Muscle layer of duodenum (tissue), 2 donors: ENCODE results near the gene UBE3D.

Experiments
- H3K27ac ChIP-seq: one replicate; pipeline ENCODE4 v1.7.0; 2013; ENCODE audit warnings: mild to moderate bottlenecking, low read length
- H3K27me3 ChIP-seq: one replicate; pipeline ENCODE4 v1.7.0; 2013; ENCODE audit warnings: low read depth, mild to moderate bottlenecking, control low read depth, low read length
- H3K36me3 ChIP-seq, 2 donors: one replicate each; pipeline ENCODE4 v1.7.0; 2013; ENCODE audit warnings: low read length in 2 of 2, control low read depth in 1 of 2, mild to moderate bottlenecking in 1 of 2; ENCODE audit not compliant: insufficient read depth in 2 of 2, control insufficient read depth in 1 of 2
- H3K4me1 ChIP-seq, 2 donors: one replicate each; pipeline ENCODE4 v1.7.0; 2013; ENCODE audit warnings: low read length in 2 of 2, mild to moderate bottlenecking in 2 of 2, control low read depth in 1 of 2, moderate library complexity in 1 of 2; ENCODE audit not compliant: insufficient read depth in 2 of 2, control insufficient read depth in 1 of 2
- H3K4me3 ChIP-seq, 2 donors: one replicate each; pipeline ENCODE4 v1.7.0; 2013; ENCODE audit warnings: low read length in 2 of 2, low read depth in 1 of 2, mild to moderate bottlenecking in 1 of 2
- H3K9me3 ChIP-seq, 2 donors: one replicate each; pipeline ENCODE4 v1.7.0; 2013; ENCODE audit warnings: low read length in 2 of 2, control low read depth in 1 of 2, mild to moderate bottlenecking in 1 of 2; ENCODE audit not compliant: control insufficient read depth in 1 of 2
- donor health status: healthy.

UBE3D gene

DNA sequence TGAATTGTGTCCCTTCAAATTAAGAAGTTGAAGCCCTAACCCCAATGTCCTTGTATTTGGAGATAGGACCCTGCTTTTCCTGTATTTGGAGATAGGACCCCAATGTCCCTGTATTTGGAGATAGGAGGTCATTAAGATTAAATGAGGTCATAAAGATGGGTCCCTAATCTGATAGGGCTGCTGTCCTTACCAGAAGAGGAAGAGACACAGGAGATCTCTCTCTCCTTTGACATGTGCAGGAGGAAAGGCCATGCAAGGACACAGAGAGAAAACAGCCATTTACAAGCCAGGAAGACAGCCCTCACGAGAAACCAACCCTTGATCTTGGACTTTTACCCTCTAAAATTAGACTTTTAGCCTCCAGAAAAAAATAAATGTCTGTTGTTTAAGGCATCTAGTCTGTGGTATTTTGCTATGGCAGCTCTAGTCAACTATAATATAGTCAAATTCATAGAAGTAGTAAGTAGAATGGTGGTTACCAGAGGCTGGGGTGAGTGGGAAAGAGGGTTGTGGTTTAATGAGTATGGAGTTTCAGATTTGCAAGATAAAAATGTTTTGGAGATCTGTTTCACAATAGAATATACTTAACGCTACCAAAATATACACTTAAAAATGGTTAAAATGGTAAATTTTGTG, 59.3 kb downstream of the UBE3D start:
- no peaks in the 10 kb centered on the region for H3K4me1 ChIP-seq
- no peak overlapping the region for H3K4me3 ChIP-seq
- no peaks in the 10 kb centered on the region for H3K36me3 ChIP-seq
- H3K27me3 ChIP-seq = no peaks in the 10 kb centered on the region
- H3K27ac ChIP-seq = no peak overlapping the region
- H3K9me3 ChIP-seq = no peaks in the 10 kb centered on the region

DNA sequence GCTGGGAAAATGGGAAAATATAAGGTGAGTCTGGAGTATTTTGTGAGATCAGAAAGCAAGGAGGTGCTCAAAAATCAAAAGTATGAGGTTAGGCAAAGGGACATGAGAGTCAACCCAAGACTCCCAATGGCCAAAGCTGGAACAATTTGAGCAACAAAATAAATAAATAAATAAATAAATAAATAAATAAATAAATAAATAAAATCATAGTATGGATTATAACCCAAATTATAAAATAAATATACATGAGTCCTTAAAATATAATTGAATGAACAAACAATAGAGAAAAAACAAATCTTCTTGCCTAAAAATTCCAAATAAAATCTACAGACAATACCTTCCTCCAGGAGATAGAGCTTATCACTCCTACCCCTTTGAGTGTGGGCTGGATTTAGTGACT, 69.5 kb downstream of the UBE3D start:
- H3K9me3 ChIP-seq = no peaks in the 10 kb centered on the region
- peaks cover 0 to 5% of the 10 kb centered on the region in 2 donors for H3K36me3 ChIP-seq
- H3K4me3 ChIP-seq = no peak overlapping the region
- no peaks in the 10 kb centered on the region for H3K4me1 ChIP-seq
- H3K27ac ChIP-seq = no peak overlapping the region
- H3K27me3 ChIP-seq = no peaks in the 10 kb centered on the region

DNA sequence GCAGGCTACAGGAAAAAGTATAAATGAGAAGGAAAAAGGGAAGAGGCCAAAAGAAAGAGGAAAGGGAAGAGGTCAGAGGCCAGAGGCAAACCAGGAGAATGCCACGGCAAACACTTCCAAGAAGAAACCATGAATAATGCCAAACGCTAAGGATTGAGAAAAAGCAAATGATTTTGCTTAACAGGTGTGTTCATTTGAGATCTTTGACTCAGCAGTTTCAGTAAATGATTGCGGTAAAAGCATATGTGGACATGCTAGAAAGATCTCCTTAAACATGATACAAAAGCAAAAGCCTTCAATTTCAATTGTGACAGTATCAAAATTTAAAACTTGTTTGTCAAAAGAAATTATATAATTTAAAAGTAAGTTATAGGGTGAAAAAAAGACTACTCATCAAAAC, 70.6 kb downstream of the UBE3D start:
- Histone ChIP-seq H3K36me3 (peaks cover 0 to 5% of the 10 kb centered on the region in 2 donors), H3K9me3 (no peaks in the 10 kb centered on the region), H3K27me3 (no peaks in the 10 kb centered on the region), H3K4me1 (no peaks in the 10 kb centered on the region), H3K4me3 (no peak overlapping the region), H3K27ac (no peak overlapping the region)

DNA sequence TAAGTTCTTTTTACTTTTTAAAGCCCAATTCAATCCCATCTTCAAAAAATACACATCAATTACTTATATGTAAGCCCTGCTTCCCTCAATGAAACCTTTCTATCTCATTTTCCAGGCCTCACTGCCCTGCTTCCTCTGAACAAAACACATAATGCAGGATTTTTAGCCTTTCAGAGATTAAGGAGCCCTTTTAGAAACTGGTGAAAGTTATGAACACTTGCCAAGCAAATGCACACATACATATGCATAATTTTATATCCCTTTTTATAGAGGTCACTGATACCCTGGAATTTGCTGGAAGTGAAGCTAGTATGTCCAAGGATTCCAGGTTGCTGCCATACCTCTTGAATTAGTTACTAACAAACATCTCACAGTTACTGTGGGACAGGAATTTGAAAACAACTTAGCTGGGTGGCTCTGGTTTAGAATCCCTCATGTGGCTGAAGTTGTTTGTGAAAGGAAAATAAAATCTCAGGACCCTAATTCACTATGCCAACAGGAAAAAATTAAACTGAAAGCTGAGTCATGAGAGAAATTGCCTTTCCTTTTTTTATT, 75.8 kb downstream of the UBE3D start:
- H3K9me3 ChIP-seq = no peaks in the 10 kb centered on the region
- H3K4me3 ChIP-seq = no peak overlapping the region
- peaks cover 0 to 5% of the 10 kb centered on the region in 2 donors for H3K36me3 ChIP-seq
- H3K4me1 ChIP-seq = no peaks in the 10 kb centered on the region
- H3K27ac ChIP-seq = no peak overlapping the region
- no peaks in the 10 kb centered on the region for H3K27me3 ChIP-seq

DNA sequence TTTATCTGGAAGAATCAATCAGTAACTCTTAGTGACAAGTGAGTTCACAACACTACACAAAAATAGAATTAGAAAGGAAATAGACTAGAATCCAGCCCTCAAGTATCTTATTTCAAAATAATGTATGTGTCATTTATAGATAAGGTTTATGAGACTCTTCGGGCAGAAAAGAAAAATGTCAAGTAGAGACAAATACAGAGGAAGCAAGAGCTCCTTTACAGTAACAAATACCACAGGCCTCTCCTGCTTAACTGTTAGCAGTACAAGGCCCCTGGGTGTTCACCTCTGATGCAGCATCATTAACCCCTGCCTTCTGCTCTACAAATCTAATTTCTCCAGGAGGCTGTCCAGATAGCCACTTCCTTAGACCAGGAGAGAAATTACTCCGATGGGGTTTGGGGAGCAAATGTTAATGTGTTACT, 76.7 kb downstream of the UBE3D start:
- no peak overlapping the region for H3K4me3 ChIP-seq
- H3K36me3 ChIP-seq = peaks cover 0 to 5% of the 10 kb centered on the region in 2 donors
- no peaks in the 10 kb centered on the region for H3K4me1 ChIP-seq
- no peak overlapping the region for H3K27ac ChIP-seq
- H3K27me3 ChIP-seq = no peaks in the 10 kb centered on the region
- H3K9me3 ChIP-seq = no peaks in the 10 kb centered on the region

DNA sequence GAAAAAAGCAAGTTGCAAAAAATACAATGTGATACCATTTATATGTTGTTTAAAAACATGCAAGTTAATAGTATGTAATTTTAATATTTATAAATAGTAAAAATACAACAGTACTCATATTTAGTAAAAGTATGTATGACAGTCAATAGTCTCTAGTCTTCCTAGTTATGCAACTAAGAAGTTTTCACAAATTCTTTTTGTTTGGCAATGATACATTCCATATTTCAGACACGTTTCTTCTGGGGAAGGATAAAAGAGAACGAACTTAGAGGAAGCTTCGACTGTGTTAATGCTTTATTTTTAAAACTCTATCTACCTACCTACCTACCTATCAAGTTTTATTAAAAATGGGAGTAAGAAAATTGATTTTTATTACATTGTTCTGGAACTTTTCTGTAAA, 77.7 kb downstream of the UBE3D start:
- no peak overlapping the region for H3K27ac ChIP-seq
- H3K36me3 ChIP-seq = no peaks in the 10 kb centered on the region
- no peak overlapping the region for H3K4me3 ChIP-seq
- no peaks in the 10 kb centered on the region for H3K27me3 ChIP-seq
- no peaks in the 10 kb centered on the region for H3K4me1 ChIP-seq
- no peaks in the 10 kb centered on the region for H3K9me3 ChIP-seq

DNA sequence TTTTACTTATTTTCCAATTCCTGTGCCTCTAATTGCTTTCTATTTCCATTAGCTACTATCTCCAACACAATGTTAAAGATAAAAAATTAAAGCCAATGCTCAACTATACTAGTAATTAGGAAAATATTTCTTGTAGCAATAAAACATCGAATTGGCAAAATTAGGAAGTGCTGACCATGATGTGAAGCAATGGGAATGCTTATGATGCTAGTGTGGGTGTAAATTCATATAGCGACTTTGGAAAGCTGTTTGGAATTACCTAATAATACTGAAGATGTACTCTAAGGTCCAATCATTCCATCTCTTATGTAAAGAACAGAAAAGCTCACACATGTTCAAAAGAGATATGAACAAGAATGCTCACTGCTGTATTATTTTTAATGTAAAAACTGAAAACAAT, 78.2 kb downstream of the UBE3D start:
- H3K36me3 ChIP-seq = no peaks in the 10 kb centered on the region
- no peaks in the 10 kb centered on the region for H3K4me1 ChIP-seq
- H3K4me3 ChIP-seq = no peak overlapping the region
- H3K27ac ChIP-seq = no peak overlapping the region
- no peaks in the 10 kb centered on the region for H3K9me3 ChIP-seq
- H3K27me3 ChIP-seq = no peaks in the 10 kb centered on the region

DNA sequence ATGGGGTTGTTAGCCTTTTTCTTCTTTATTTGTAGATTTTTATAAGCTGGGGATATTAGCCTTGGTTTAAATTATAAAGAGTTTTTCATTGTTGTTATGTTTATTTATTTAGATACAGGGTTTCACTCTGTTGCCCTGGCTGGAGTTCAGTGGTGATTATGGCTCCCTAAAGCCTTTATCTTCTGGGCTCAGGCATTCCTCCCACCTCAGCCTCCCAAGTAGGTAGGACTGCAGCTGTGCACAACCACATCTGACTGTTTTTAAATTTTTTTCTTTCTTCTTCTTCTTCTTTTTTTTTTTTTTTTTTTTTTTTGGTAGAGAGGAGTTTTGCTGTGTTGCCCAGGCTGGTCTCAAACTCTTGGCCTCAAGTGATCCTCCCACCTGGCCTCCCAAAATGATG, 80.9 kb downstream of the UBE3D start:
- no peaks in the 10 kb centered on the region for H3K4me1 ChIP-seq
- H3K9me3 ChIP-seq = no peaks in the 10 kb centered on the region
- H3K4me3 ChIP-seq = no peak overlapping the region
- no peaks in the 10 kb centered on the region for H3K27me3 ChIP-seq
- H3K36me3 ChIP-seq = no peaks in the 10 kb centered on the region
- no peak overlapping the region for H3K27ac ChIP-seq

DNA sequence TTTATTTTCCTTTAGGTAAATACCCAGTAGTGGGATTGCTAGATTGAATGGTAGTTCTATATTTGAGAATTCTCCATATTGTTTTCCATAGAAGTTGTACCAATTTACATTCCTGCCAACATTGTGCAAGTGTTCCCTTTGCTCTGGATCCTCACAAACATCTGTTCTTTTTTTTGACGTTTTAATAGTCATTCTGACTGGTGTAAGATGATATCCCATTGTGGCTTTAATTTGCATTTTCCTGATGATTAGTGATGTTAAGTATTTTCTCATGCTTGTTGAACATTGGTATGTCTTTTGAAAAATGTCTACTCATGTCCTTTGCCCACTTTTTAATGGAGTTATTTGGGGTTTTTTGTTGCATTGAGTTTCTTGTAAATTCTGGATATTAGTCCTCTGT, 85.6 kb downstream of the UBE3D start:
- Histone ChIP-seq H3K27me3 (no peaks in the 10 kb centered on the region), H3K4me3 (no peak overlapping the region), H3K27ac (no peak overlapping the region), H3K9me3 (no peaks in the 10 kb centered on the region), H3K4me1 (no peaks in the 10 kb centered on the region), H3K36me3 (no peaks in the 10 kb centered on the region)

DNA sequence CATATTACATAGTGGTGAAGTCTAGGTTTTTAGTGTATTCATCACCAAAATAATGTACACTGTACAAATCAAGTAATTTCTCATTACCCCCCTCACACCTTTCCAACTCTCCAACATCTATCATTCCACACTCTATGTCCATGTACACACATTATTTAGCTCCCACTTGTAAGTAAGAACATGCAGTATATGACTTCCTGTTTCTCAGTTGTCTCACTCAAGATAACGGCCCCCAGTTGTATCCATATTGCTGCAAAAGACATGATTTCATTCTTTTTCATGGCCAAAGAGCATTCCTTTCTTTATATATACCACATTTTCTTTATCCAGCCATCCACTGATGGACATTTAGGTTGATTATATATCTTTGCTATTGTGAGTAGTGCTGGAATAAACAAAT, 86.0 kb downstream of the UBE3D start:
- Histone ChIP-seq H3K27me3 (no peaks in the 10 kb centered on the region), H3K9me3 (no peaks in the 10 kb centered on the region), H3K4me1 (no peaks in the 10 kb centered on the region), H3K4me3 (no peak overlapping the region), H3K36me3 (no peaks in the 10 kb centered on the region), H3K27ac (no peak overlapping the region)

DNA sequence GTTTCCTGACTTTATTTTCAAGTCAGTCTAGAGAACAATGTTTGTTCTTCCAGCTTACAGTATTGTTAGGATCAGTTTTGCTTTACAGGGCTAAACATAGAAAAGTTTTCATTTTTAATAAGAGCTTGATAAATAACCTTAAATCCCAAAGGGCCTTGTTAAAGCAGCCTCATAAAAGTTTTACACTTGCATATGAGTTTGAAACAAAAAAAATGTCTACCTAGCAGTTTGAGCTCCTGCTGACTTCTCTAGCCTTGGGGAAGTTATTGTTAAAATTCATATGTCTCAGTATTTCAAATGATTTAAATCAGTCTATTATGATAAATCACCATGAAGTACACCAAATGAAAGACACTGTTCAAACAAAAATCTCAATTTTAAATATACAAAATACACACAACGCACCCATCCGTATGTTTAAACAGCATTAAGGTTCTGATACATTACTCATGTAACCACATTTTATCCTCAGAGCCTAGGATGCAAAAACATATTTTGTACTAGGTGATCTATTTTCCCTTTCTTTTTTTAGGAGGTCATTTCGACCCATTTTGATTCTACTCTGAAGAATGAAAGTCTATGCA, 87.2 kb downstream of the UBE3D start:
- Histone ChIP-seq H3K27me3 (no peaks in the 10 kb centered on the region), H3K4me1 (no peaks in the 10 kb centered on the region), H3K36me3 (no peaks in the 10 kb centered on the region), H3K27ac (no peak overlapping the region), H3K9me3 (no peaks in the 10 kb centered on the region), H3K4me3 (no peak overlapping the region)

DNA sequence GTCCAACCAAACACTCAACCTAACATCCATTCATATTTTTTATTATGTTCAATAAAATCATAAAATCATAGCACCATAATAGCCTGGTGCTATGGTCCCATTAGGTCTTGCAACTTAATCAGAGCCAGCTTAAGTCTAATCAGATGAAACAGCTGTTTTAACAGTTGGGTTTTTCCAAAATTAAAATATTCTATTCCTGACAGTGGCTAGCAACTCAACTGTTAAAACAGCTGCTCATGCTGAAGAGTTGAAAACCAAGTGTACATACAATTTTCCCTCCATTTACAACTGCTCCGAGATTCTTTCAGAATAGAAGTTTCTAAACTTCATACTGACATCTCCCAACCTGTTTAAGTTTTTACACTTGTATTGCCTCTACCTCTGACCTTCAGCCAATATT, 89.5 kb downstream of the UBE3D start:
- no peaks in the 10 kb centered on the region for H3K27me3 ChIP-seq
- H3K9me3 ChIP-seq = no peaks in the 10 kb centered on the region
- H3K4me1 ChIP-seq = no peaks in the 10 kb centered on the region
- H3K36me3 ChIP-seq = no peaks in the 10 kb centered on the region
- H3K4me3 ChIP-seq = no peak overlapping the region
- no peak overlapping the region for H3K27ac ChIP-seq
